ENCODE data around the gene TICAM2.

TICAM2 gene

DNA sequence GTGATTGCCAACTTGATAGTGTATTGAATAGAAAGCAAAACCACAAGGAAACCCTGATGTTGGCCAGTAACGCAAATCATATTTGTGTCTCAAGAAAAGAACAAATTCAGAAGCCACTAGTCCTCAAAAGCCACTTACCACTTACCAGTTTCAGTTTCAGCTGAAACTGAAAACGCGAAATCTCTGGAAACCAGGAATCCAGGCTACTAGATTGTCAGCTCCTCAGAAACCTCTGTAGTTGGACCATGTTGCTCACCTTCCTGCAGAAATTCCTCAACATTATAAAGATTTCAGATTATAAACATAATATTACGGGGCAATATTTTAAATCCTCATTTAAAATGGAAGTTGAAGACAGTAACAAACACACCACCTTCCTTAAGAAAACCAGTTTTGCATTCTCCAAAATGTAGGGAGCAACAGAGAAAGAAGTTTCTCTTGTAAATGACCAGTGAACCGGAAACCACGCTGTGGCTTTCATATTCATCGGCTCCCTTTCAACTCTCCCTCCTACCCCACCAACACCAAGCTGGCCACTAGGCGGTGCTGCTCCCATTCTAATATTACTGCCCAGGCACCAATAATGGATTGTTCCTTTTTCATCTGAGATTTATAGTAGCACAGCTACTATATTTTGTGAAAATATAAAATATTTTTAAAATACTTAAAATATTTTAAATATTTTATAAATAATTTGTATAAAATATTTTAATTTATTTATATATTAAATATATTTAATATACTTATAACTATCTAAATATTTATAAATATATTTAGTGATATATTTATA is 32.3 kb upstream of the TICAM2 start:
- Histone ChIP-seq H3K36me3 (ENCODE audit: control insufficient read depth, insufficient read depth, low read length) (no peaks in the 10 kb centered on the region), H3K27ac (ENCODE audit: insufficient read depth, low read length, poor library complexity, severe bottlenecking) (no peak overlapping the region), H3K9me3 (ENCODE audit: control insufficient read depth, low read length) (no peaks in the 10 kb centered on the region), H3K27me3 (replicated peaks; ENCODE audit: control insufficient read depth, insufficient read depth, low read length, poor library complexity, severe bottlenecking) (peaks cover 3% of the 10 kb centered on the region), H3K4me1 (ENCODE audit: control insufficient read depth, insufficient read depth, low read length, poor library complexity, severe bottlenecking) (peaks cover 7% of the 10 kb centered on the region), H3K4me3 (ENCODE audit: insufficient read depth, low read depth, low read length, poor library complexity, severe bottlenecking) (peak overlapping the region; percentile 6)
- DNase-seq: peak; percentile 60 to 73 (median 64)

DNA sequence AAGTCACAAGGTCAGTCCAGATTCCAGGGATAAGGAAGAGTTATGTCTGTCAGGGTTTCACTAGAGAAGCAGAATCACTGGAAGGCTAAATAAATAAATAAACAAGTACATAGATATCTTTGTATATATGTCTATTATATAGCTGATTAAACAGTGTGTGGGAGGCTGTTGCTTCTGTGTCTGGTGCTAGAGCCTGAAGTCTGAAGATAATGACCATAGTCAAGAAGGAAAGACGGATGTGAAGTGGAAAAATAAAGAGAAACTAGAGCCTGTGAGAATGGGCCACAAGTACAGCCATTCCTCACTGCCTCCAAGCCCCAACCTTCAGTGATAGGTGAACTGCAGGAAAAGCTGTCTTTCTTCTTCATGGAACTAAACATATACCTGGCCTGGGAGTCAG is 27.6 kb upstream of the TICAM2 start:
- Histone ChIP-seq H3K9me3 (ENCODE audit: control insufficient read depth, low read length) (no peaks in the 10 kb centered on the region), H3K4me1 (ENCODE audit: control insufficient read depth, insufficient read depth, low read length, poor library complexity, severe bottlenecking) (peaks cover 16% of the 10 kb centered on the region), H3K4me3 (ENCODE audit: insufficient read depth, low read depth, low read length, poor library complexity, severe bottlenecking) (no peak overlapping the region), H3K27ac (ENCODE audit: insufficient read depth, low read length, poor library complexity, severe bottlenecking) (no peak overlapping the region), H3K27me3 (replicated peaks; ENCODE audit: control insufficient read depth, insufficient read depth, low read length, poor library complexity, severe bottlenecking) (no peaks in the 10 kb centered on the region), H3K36me3 (ENCODE audit: control insufficient read depth, insufficient read depth, low read length) (no peaks in the 10 kb centered on the region)
- DNase-seq: no peak

- no peaks in the 10 kb centered on the region for H3K27me3 ChIP-seq (replicated peaks; ENCODE audit: control insufficient read depth, insufficient read depth, low read length, poor library complexity, severe bottlenecking)
- H3K4me3 ChIP-seq (ENCODE audit: insufficient read depth, low read depth, low read length, poor library complexity, severe bottlenecking): no peak overlapping the region
- no peak overlapping the region for H3K27ac ChIP-seq (ENCODE audit: insufficient read depth, low read length, poor library complexity, severe bottlenecking)
- H3K36me3 ChIP-seq (ENCODE audit: control insufficient read depth, insufficient read depth, low read length): no peaks in the 10 kb centered on the region
- no peaks in the 10 kb centered on the region for H3K9me3 ChIP-seq (ENCODE audit: control insufficient read depth, low read length)
- peaks cover 24% of the 10 kb centered on the region for H3K4me1 ChIP-seq (ENCODE audit: control insufficient read depth, insufficient read depth, low read length, poor library complexity, severe bottlenecking)
- no peak for DNase-seq
Observed at GRCh38 chr5:115627295-115627865, 25.1 kb upstream of the TICAM2 start.

DNA sequence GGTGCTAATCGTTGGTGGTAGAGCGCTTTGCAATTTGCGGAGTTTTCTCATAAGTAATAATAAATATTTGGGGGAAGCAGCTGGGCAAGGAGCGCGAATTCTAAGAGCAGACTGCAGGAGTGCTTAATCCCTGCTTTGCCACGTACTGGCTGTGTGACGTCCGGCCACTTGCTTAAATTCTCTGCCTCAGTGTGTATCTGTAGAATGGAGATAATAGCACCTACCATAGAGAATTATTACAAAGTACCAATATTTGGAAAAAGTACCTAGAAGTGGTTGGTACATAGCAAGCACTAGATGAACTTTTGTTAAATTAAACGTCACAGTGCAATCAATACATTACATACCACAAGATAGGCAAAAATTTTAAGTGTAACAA is 24.2 kb upstream of the TICAM2 start:
- no peak for DNase-seq
- H3K27me3 ChIP-seq (replicated peaks; ENCODE audit: control insufficient read depth, insufficient read depth, low read length, poor library complexity, severe bottlenecking): no peaks in the 10 kb centered on the region
- H3K27ac ChIP-seq (ENCODE audit: insufficient read depth, low read length, poor library complexity, severe bottlenecking): peak overlapping the region; percentile 73
- H3K4me1 ChIP-seq (ENCODE audit: control insufficient read depth, insufficient read depth, low read length, poor library complexity, severe bottlenecking): peaks cover 24% of the 10 kb centered on the region
- H3K4me3 ChIP-seq (ENCODE audit: insufficient read depth, low read depth, low read length, poor library complexity, severe bottlenecking): peak overlapping the region; percentile 84
- no peaks in the 10 kb centered on the region for H3K36me3 ChIP-seq (ENCODE audit: control insufficient read depth, insufficient read depth, low read length)
- H3K9me3 ChIP-seq (ENCODE audit: control insufficient read depth, low read length): no peaks in the 10 kb centered on the region

DNA sequence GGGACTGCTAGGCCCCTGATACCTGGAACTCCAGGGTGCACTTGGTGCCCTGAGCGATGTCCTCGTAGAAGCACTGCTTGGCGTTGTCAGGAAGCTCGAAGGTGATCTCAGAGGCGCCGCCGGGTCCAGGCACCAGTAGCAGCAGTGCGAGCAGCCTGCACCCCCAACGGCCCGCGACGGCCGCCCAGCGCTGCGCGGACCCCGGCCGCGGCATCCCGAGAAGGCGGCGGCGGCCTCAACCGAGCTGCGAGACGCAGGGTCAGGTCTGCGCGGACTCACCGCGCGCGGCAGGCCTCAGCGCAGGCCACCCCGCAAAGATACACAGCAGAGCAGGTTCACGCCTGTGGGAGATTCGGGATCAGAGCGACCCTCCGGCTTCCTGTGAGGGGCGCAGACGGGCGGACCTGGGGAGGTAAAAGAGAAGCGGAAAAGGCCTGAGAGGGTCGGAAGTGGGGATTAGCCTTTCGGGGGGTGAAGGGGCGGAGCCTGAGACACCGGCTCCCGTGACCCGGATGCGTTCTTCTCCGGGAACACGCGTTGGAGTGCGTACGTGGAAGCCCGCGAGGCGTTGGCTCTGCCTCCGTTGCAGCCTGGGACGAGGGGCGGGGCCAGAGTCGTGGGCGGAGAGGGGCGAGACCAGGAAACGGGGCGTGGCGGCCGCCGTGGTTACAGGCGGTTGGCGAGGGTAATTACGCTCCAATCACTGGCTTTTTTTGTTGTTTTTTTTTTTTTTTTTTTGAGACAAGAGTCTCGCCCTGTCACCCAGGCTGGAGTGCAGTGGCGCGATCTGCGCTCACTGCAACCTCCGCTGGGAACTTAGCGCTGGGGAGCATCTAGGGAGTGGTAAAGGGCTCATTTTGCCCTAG is 23.5 kb upstream of the TICAM2 start, which contains the start of gene TMED7:
TMED7 (minus strand) TSS at position 458 of the 866 bp plus-strand sequence; CDS start at position 214, 244 bp downstream.
- Histone ChIP-seq H3K4me1 (ENCODE audit: control insufficient read depth, insufficient read depth, low read length, poor library complexity, severe bottlenecking) (peaks cover 24% of the 10 kb centered on the region), H3K9me3 (ENCODE audit: control insufficient read depth, low read length) (no peaks in the 10 kb centered on the region), H3K27ac (ENCODE audit: insufficient read depth, low read length, poor library complexity, severe bottlenecking) (peak within 1 kb of the TSS; percentile 91), H3K4me3 (ENCODE audit: insufficient read depth, low read depth, low read length, poor library complexity, severe bottlenecking) (peak within 1 kb of the TSS; percentile 84), H3K36me3 (ENCODE audit: control insufficient read depth, insufficient read depth, low read length) (no peaks in the 10 kb centered on the region), H3K27me3 (replicated peaks; ENCODE audit: control insufficient read depth, insufficient read depth, low read length, poor library complexity, severe bottlenecking) (no peaks in the 10 kb centered on the region)
- peak; percentile 99 for DNase-seq

- H3K4me3 ChIP-seq (ENCODE audit: insufficient read depth, low read depth, low read length, poor library complexity, severe bottlenecking): peak overlapping the region; percentile 84
- DNase-seq: no peak
- no peaks in the 10 kb centered on the region for H3K27me3 ChIP-seq (replicated peaks; ENCODE audit: control insufficient read depth, insufficient read depth, low read length, poor library complexity, severe bottlenecking)
- no peaks in the 10 kb centered on the region for H3K9me3 ChIP-seq (ENCODE audit: control insufficient read depth, low read length)
- H3K27ac ChIP-seq (ENCODE audit: insufficient read depth, low read length, poor library complexity, severe bottlenecking): peak overlapping the region; percentile 91
- peaks cover 24% of the 10 kb centered on the region for H3K4me1 ChIP-seq (ENCODE audit: control insufficient read depth, insufficient read depth, low read length, poor library complexity, severe bottlenecking)
- H3K36me3 ChIP-seq (ENCODE audit: control insufficient read depth, insufficient read depth, low read length): peaks cover 6% of the 10 kb centered on the region
Observed at GRCh38 chr5:115624994-115625393, 22.7 kb upstream of the TICAM2 start.

GRCh38 chr5:115623658-115624057 is 21.4 kb upstream of the TICAM2 start:
- no peak for DNase-seq
- H3K4me3 ChIP-seq (ENCODE audit: insufficient read depth, low read depth, low read length, poor library complexity, severe bottlenecking): no peak overlapping the region
- no peak overlapping the region for H3K27ac ChIP-seq (ENCODE audit: insufficient read depth, low read length, poor library complexity, severe bottlenecking)
- H3K36me3 ChIP-seq (ENCODE audit: control insufficient read depth, insufficient read depth, low read length): peaks cover 19% of the 10 kb centered on the region
- H3K9me3 ChIP-seq (ENCODE audit: control insufficient read depth, low read length): no peaks in the 10 kb centered on the region
- H3K27me3 ChIP-seq (replicated peaks; ENCODE audit: control insufficient read depth, insufficient read depth, low read length, poor library complexity, severe bottlenecking): no peaks in the 10 kb centered on the region
- H3K4me1 ChIP-seq (ENCODE audit: control insufficient read depth, insufficient read depth, low read length, poor library complexity, severe bottlenecking): peaks cover 24% of the 10 kb centered on the region

DNA sequence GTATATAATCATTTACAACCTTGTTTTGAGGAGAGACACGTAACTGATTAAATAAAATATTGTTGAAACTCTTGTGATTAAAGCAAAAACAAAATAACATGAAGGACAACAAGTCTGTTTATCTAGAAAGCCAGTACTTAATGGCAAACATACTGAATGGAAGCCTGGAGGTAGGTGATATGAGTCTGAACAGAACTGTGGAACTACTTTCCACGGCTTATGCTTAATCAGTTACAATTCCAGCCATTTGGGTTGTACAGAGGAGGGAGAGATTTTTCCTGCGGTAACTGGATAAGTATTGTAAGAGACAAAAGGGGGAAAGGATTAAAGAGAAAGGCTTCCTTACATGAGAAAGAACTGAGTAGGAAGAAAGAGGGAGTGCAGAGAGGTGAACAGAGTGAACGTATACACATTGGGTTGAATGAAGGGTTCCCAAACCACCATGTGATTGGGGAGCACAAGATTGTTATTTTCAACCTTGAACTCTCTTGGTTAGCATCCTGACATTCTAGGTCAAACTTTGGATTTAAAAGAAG is 19.2 kb upstream of the TICAM2 start:
- Histone ChIP-seq H3K9me3 (ENCODE audit: control insufficient read depth, low read length) (no peaks in the 10 kb centered on the region), H3K4me1 (ENCODE audit: control insufficient read depth, insufficient read depth, low read length, poor library complexity, severe bottlenecking) (peaks cover 17% of the 10 kb centered on the region), H3K27ac (ENCODE audit: insufficient read depth, low read length, poor library complexity, severe bottlenecking) (no peak overlapping the region), H3K27me3 (replicated peaks; ENCODE audit: control insufficient read depth, insufficient read depth, low read length, poor library complexity, severe bottlenecking) (no peaks in the 10 kb centered on the region), H3K4me3 (ENCODE audit: insufficient read depth, low read depth, low read length, poor library complexity, severe bottlenecking) (no peak overlapping the region), H3K36me3 (ENCODE audit: control insufficient read depth, insufficient read depth, low read length) (peaks cover 29% of the 10 kb centered on the region)
- DNase-seq: no peak

- Histone ChIP-seq H3K27ac (ENCODE audit: insufficient read depth, low read length, poor library complexity, severe bottlenecking) (no peak overlapping the region), H3K27me3 (replicated peaks; ENCODE audit: control insufficient read depth, insufficient read depth, low read length, poor library complexity, severe bottlenecking) (no peaks in the 10 kb centered on the region), H3K36me3 (ENCODE audit: control insufficient read depth, insufficient read depth, low read length) (peaks cover 48% of the 10 kb centered on the region), H3K4me1 (ENCODE audit: control insufficient read depth, insufficient read depth, low read length, poor library complexity, severe bottlenecking) (no peaks in the 10 kb centered on the region), H3K9me3 (ENCODE audit: control insufficient read depth, low read length) (no peaks in the 10 kb centered on the region), H3K4me3 (ENCODE audit: insufficient read depth, low read depth, low read length, poor library complexity, severe bottlenecking) (no peak overlapping the region)
- no peak for DNase-seq
Observed at GRCh38 chr5:115616892-115617291, 14.6 kb upstream of the TICAM2 start.
